T-helper 2 cell treated with Interferon-gamma antibody and Interleukin-4, amounts not matched to agents 5 μg/mL and 100 μg/mL, for 36 hours (primary cell): ENCODE results near the gene WBP11.
A peak's percentile ranks its signal among the peaks of the same experiment; 100 is the strongest.

Experiments
- DNase-seq: peaks from one replicate; pipeline ENCODE4 v3.0.0; 2021; ENCODE audit warnings: low spot score
- H3K27ac Mint-ChIP-seq: one replicate; pipeline ENCODE4 v1.8.0; 2021; ENCODE audit warnings: mild to moderate bottlenecking, mixed read lengths
- H3K27me3 Mint-ChIP-seq: one replicate; pipeline ENCODE4 v1.8.0; 2021; ENCODE audit warnings: low read depth, mixed read lengths
- H3K36me3 Mint-ChIP-seq: one replicate; pipeline ENCODE4 v1.8.0; 2021; ENCODE audit warnings: low read depth, mixed read lengths
- H3K4me1 Mint-ChIP-seq: one replicate; pipeline ENCODE4 v1.8.0; 2021; ENCODE audit warnings: low read depth, mixed read lengths
- H3K4me3 Mint-ChIP-seq: one replicate; pipeline ENCODE4 v1.8.0; 2022; ENCODE audit warnings: mild to moderate bottlenecking, moderate library complexity, mixed read lengths
- H3K9me3 Mint-ChIP-seq: one replicate; pipeline ENCODE4 v1.8.0; 2021; ENCODE audit warnings: mixed read lengths

WBP11 gene

DNA sequence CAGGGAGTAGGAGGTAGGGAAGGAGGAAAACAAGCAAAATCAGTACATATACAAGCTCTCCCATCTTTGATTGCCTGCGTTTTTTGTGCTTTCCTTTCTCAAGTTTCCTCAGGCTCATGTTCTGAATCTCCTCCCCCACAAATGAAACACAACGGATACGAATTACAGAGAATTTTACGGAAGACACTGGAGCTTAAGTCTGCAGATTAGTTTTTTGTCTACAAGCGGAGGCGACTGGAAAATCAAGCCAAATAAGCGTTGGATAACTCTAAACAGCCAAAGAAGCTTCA is 612 bp downstream of the WBP11 start:
- Mint-ChIP-seq H3K36me3 (peaks cover 21% of the 10 kb centered on the region), H3K4me3 (no peak overlapping the region), H3K4me1 (peaks cover 35% of the 10 kb centered on the region), H3K27ac (no peak overlapping the region), H3K27me3 (no peaks in the 10 kb centered on the region), H3K9me3 (no peaks in the 10 kb centered on the region)
- no peak for DNase-seq

DNA sequence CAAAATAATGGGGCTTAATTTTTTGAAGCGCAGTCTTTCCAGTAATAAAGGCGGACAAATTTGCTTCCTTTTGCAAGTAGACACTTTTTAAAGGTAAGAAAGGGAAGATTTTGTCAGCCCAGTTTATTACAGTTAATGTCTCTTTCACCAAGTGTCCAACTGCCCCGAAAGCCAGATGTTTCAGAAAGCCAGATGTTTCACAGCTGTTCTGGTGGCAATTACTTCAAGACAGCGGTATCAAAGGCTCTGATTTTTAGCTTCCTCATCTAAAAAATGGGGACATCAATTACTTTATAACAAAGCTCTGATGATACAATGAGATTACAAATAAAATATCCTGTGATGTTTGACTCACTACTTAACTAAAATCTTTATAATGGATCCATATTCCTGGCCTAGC is 1.0 kb downstream of the WBP11 start:
- Mint-ChIP-seq H3K9me3 (no peaks in the 10 kb centered on the region), H3K4me3 (no peak overlapping the region), H3K27me3 (no peaks in the 10 kb centered on the region), H3K36me3 (peaks cover 25% of the 10 kb centered on the region), H3K4me1 (peaks cover 35% of the 10 kb centered on the region), H3K27ac (no peak overlapping the region)
- no peak for DNase-seq

DNA sequence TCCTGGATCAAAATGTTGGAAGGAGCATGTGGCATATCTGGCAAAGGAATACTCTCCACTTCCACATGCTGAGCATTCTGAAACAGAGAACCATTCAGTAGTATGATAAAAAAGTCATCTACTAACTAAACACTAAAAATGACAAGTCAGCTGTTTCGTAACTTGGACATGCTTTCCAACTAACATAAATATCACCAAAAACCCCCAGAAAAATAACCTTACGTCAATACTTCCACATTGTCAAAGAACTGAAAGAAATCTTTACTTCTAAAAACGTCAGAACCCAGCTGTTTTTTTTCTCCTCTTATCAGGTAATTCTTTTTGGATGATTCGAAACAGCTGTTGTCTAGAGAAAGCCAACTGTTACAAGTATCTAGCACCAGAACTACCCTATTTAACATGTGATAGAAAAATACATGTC is 8.2 kb downstream of the WBP11 start:
- Mint-ChIP-seq H3K36me3 (peaks cover 70% of the 10 kb centered on the region), H3K27me3 (no peaks in the 10 kb centered on the region), H3K27ac (no peak overlapping the region), H3K4me1 (peaks cover 3% of the 10 kb centered on the region), H3K4me3 (no peak overlapping the region), H3K9me3 (no peaks in the 10 kb centered on the region)
- DNase-seq: no peak

DNA sequence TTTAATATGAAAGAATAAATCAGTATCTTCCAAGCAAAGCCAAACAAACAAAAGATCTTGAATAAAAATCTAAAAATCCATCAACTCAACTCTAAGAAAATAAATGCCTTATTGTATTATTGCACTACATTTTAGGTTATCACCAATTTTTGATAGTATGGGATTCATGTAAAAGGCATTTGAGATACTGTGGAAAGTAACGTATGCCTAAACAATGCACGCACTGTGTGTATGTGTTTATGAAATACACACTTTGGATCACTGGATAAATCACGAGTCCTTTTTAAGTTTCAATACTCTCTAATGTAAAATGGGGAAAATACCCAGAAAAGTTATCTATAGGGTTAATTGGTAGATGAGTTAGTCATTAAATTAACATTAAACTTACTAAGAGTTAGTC is 17.7 kb downstream of the WBP11 start:
- Mint-ChIP-seq H3K27ac (no peak overlapping the region), H3K9me3 (no peaks in the 10 kb centered on the region), H3K27me3 (no peaks in the 10 kb centered on the region), H3K4me1 (peaks cover 4% of the 10 kb centered on the region), H3K4me3 (no peak overlapping the region), H3K36me3 (peaks cover 51% of the 10 kb centered on the region)
- no peak for DNase-seq

DNA sequence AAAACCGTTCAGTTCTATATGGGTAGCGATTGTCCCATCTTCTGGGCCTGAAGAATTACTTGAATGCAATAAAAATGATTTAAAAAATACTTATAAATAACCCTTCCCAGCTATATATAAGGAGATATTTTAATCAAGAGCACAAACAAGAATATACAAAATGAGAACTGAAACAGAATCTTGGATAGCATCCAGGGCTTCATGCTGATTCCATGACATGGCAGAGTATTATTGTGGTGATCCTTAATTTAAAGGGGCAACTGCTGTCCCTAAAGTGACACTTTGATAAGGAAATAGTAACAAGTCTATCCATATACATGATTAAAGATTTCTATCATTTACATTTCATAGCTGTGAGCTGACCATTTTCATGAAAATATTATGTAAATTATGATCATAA is 18.8 kb downstream of the WBP11 start:
- Mint-ChIP-seq H3K4me3 (no peak overlapping the region), H3K36me3 (peaks cover 40% of the 10 kb centered on the region), H3K27me3 (no peaks in the 10 kb centered on the region), H3K9me3 (no peaks in the 10 kb centered on the region), H3K4me1 (peaks cover 10% of the 10 kb centered on the region), H3K27ac (no peak overlapping the region)
- DNase-seq: no peak

DNA sequence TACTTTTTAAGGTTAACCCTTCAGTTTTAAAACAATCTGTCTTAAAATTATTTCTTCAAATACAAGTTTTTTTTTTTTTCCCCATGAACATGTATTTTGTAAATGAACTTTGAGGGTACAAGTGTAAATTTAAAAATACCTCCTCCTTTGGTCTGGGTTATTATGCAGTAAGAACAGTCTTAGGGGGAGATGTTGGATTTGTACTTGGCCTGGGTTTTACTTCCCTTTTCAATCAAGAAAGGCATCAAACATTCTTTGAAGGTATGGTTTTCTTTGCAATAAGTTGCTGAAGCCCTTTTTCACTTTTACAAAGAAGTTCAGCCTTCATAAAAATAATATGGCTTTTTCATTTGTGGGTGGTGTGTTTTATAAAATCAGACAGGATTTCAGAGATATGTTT is 20.5 kb downstream of the WBP11 start:
- no peak for DNase-seq
- H3K9me3 Mint-ChIP-seq: no peaks in the 10 kb centered on the region
- no peaks in the 10 kb centered on the region for H3K27me3 Mint-ChIP-seq
- H3K4me3 Mint-ChIP-seq: no peak overlapping the region
- H3K4me1 Mint-ChIP-seq: peaks cover 12% of the 10 kb centered on the region
- H3K36me3 Mint-ChIP-seq: peaks cover 26% of the 10 kb centered on the region
- no peak overlapping the region for H3K27ac Mint-ChIP-seq

DNA sequence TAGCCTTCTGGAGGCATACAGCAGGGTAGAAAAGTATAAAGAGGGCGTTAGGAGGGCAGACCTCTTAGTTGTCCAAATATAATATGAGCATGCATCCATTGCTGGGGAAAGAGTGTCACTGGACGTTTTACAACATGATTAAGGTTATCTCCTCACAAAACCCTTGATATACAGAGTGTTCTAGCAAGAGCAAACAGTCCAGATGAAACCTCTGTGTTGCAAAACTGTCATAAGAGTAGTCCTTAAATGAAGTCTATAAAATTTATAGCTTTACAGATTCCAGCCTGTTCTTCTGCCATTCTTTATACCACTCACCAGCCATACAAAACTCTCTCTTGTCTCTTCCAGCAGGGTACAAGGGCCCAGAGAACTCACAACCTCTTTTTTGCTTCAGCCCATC is 21.7 kb downstream of the WBP11 start:
- H3K27ac Mint-ChIP-seq: no peak overlapping the region
- H3K4me1 Mint-ChIP-seq: peaks cover 16% of the 10 kb centered on the region
- no peak overlapping the region for H3K4me3 Mint-ChIP-seq
- H3K9me3 Mint-ChIP-seq: no peaks in the 10 kb centered on the region
- no peaks in the 10 kb centered on the region for H3K27me3 Mint-ChIP-seq
- peaks cover 14% of the 10 kb centered on the region for H3K36me3 Mint-ChIP-seq
- DNase-seq: no peak

DNA sequence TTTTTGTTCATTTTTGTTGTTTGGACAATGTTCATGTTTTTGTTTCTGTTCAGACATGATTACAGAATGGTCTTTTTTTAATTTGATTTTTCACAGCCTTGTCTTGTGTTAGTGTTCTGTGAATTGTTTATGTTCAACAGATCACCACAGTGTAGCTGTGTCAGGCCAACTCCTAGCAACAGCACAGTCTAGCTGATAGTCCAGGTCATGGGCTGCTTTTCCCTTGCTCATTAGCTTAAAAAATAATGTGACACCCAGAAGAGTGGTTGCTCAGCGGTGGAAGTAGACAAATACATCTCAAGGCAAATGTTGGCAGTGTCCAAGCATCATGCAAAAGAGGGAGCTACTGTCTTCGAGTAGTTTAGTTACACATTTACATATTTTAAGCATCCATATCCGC is 22.4 kb downstream of the WBP11 start:
- Mint-ChIP-seq H3K9me3 (no peaks in the 10 kb centered on the region), H3K27me3 (no peaks in the 10 kb centered on the region), H3K4me3 (no peak overlapping the region), H3K36me3 (peaks cover 17% of the 10 kb centered on the region), H3K27ac (no peak overlapping the region), H3K4me1 (peaks cover 23% of the 10 kb centered on the region)
- no peak for DNase-seq

DNA sequence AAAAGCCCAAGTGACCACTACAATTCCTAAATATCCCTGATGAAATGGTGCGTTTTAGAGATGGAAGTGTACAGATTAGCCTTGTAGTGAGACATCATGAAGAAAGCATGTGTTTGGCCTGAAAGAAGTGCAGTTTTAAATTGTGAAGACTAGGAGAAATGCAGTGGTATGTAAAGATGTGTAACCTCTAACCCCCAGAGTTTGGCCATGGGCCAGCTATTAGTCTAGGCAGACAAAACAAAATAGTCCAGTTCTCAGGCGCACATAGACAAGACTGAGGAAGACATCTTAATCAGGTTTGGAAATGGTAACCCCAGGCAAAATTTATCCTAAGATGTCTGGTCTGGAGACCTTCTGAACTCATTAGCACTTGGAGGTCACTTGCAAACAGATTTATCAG is 23.4 kb downstream of the WBP11 start:
- Mint-ChIP-seq H3K27me3 (no peaks in the 10 kb centered on the region), H3K9me3 (no peaks in the 10 kb centered on the region), H3K27ac (no peak overlapping the region), H3K4me3 (no peak overlapping the region), H3K36me3 (peaks cover 14% of the 10 kb centered on the region), H3K4me1 (peaks cover 32% of the 10 kb centered on the region)
- DNase-seq: no peak

DNA sequence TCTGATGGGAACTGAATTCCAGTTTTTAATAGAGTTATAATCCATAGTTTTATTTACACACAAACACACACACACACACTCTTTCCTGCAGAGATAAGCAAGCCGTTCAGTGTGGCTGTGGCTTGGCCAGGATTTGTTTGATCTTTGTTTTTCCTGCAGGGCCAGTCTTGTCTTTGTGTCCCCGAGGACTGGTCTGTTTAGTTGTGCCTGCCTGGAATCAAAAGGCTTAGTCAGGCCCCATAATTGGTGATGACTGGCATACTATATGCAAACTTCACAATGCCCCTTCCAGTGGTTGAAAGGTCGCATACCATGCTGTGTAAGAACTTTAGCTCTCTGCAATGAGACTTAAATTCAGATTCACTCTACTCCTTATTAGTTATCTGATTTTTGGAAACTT is 26.0 kb downstream of the WBP11 start:
- Mint-ChIP-seq H3K27me3 (no peaks in the 10 kb centered on the region), H3K9me3 (no peaks in the 10 kb centered on the region), H3K27ac (no peak overlapping the region), H3K36me3 (peaks cover 8% of the 10 kb centered on the region), H3K4me3 (no peak overlapping the region), H3K4me1 (peaks cover 36% of the 10 kb centered on the region)
- no peak for DNase-seq

DNA sequence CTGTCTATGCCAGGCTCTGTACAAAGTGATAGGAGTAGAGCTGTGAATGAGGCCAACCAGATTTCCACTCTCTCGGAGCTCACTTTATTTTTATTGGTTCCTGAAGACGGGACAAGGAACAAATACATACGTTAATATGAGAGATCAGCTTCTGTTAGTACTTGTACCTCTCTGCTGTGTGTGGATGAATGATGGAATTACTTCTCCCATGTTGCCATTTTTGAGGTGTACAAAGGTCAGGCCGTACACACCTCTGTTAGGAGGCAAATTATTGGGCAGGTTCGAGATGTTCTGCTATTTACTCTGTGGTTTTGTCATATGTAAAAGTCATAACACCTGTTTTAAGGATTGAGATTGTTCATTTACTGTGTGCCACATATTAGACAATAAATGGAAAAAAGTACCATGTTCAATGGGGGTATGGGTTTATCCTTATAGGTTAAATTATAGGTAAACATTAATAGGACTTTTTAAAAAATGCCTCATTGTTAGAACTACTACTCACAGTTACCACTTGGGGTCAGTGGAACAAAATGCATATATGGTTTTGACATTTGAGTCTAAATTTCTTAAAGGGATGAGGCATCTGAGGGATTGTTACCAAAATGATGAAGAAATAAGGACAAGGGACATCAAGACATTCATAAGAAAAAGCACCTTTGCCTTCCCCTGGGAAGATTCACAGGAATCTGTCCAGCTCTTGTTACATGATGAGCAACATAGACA is 26.9 kb downstream of the WBP11 start:
- Mint-ChIP-seq H3K27ac (no peak overlapping the region), H3K27me3 (no peaks in the 10 kb centered on the region), H3K4me1 (peaks cover 44% of the 10 kb centered on the region), H3K36me3 (peaks cover 8% of the 10 kb centered on the region), H3K9me3 (no peaks in the 10 kb centered on the region), H3K4me3 (peak overlapping the region; percentile 90)
- DNase-seq: no peak

DNA sequence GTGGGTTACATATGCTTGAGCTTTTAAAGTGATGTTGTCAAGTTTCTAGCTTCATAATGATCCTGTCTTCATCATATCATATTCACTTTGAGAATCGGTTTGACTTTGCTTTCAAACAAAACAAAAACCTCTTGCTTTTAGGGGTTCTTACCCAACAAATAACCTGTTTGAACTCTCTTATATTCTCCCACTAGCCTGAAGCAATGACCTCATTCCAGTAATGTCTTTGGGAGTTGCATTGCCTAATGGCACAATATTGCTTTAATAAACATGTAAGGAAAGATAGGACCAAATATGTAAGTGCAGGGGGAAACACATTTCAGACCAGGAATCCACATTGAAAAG is 27.7 kb downstream of the WBP11 start:
- no peak for DNase-seq
- H3K4me3 Mint-ChIP-seq: peak overlapping the region; percentile 90
- H3K27ac Mint-ChIP-seq: peak overlapping the region; percentile 93
- no peaks in the 10 kb centered on the region for H3K27me3 Mint-ChIP-seq
- H3K4me1 Mint-ChIP-seq: peaks cover 43% of the 10 kb centered on the region
- no peaks in the 10 kb centered on the region for H3K9me3 Mint-ChIP-seq
- H3K36me3 Mint-ChIP-seq: peaks cover 11% of the 10 kb centered on the region

DNA sequence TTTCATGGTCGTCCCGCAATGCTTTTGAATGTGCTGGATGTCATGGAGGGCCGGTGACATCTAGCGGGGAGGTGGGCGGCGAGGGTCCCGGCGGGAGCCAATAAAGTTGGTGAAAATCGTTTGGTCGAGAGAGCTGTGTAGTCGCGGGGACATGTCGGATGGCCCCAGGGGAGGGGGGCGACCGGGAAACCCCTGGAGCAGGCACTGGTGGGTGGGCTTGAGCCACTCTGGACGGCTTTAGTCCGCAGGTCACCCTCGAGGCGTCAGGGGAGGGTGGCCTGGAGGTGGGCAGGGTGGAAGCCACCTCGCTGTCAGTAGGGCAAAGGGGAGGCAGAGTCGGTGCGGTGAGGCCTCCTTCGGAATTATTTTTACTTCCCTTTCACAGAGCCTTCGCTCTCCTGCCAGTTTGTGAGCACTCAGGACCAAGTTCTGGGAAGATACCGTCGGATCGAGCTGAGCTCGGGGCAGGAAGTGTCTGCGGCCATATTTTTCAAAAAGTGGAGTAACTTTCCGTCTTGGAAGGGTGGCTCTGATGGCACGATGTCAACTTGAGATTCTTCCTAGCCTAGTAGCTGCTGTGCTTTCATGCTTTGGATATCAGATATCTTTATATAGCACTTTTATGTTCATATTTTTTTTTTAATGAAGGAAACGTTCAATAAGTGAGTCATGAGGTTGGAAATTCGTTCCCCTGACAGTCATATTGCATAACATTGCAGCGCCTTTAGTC is 28.2 kb downstream of the WBP11 start:
- Mint-ChIP-seq H3K9me3 (no peaks in the 10 kb centered on the region), H3K36me3 (peaks cover 16% of the 10 kb centered on the region), H3K4me3 (peak overlapping the region; percentile 90), H3K4me1 (peaks cover 39% of the 10 kb centered on the region), H3K27me3 (no peaks in the 10 kb centered on the region), H3K27ac (peak overlapping the region; percentile 93)
- DNase-seq: peak; percentile 36

DNA sequence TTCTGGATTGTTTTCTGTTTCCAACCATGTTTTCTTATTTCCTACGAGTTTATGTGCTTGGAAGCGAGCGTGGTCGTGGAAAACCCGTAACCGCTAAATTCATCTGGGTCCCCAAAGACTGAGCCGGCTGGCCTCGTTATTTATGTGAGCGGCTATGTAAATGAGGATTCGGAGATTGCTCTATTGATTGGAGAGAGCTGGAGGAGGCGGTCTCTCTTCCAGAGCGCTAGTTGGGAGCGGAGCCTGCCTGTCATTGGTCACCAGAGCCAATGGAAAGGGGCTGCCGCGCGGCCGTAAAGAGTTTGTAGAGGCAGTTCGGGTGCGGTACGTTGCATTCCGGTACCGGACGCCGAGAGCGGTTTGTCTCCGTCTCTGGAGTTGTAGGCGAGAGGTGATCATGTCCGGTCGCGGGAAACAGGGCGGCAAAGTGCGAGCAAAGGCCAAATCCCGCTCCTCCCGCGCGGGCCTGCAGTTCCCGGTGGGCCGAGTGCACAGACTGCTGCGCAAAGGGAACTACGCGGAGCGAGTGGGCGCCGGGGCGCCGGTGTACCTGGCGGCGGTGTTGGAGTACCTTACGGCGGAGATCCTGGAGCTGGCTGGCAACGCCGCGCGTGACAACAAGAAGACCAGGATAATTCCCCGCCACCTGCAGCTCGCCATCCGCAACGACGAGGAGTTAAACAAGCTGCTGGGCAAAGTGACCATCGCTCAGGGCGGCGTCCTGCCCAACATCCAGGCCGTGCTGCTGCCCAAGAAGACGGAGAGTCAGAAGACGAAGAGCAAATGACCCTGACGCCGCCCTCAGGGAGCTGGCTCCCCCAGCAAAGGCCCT is 29.0 kb downstream of the WBP11 start:
- peak; percentile 93 for DNase-seq
- H3K27me3 Mint-ChIP-seq: no peaks in the 10 kb centered on the region
- peak overlapping the region; percentile 90 for H3K4me3 Mint-ChIP-seq
- peaks cover 37% of the 10 kb centered on the region for H3K4me1 Mint-ChIP-seq
- no peaks in the 10 kb centered on the region for H3K9me3 Mint-ChIP-seq
- H3K27ac Mint-ChIP-seq: peak overlapping the region; percentile 93
- H3K36me3 Mint-ChIP-seq: peaks cover 18% of the 10 kb centered on the region
